Measurements from ENCODE around the gene PCSK2. TPM values are rescaled to one million over a fixed set of nuclear protein-coding genes. Genes with fewer than 3 reads are reported as not detected.

The PCSK2 gene
- total RNA-seq, 1 donor from 2014 or later = 0.74 TPM

- TF ChIP-seq CTCF (IDR thresholded peaks at IDR 0.05; ENCODE audit: borderline replicate concordance) = no peak
These were observed 24.8 kb upstream of the PCSK2 start for GRCh38 chr20:17202030-17202429.

GRCh38 chr20:17202673-17203072 is 24.2 kb upstream of the PCSK2 start:
- H3K27ac ChIP-seq (replicated peaks) = no peak overlapping the region
- DNase-seq = no peak
- TF ChIP-seq CTCF (IDR thresholded peaks at IDR 0.05; ENCODE audit: borderline replicate concordance) = no peak
- intact Hi-C loops (cut with micrococcal nuclease) = no loop called here
- no peak overlapping the region for H3K4me3 ChIP-seq
- no peaks in the 10 kb centered on the region for H3K36me3 ChIP-seq
- H3K9me3 ChIP-seq (replicated peaks) = no peaks in the 10 kb centered on the region
- H3K27me3 ChIP-seq (ENCODE audit: low read depth) = peaks cover 17% of the 10 kb centered on the region
- H3K4me1 ChIP-seq = no peaks in the 10 kb centered on the region

More at GRCh38 chr20:17202030-17202429, 24.8 kb upstream of the PCSK2 start:
- Histone ChIP-seq H3K27ac (replicated peaks) (no peak overlapping the region), H3K4me3 (no peak overlapping the region), H3K27me3 (ENCODE audit: low read depth) (peaks cover 17% of the 10 kb centered on the region), H3K36me3 (no peaks in the 10 kb centered on the region), H3K4me1 (no peaks in the 10 kb centered on the region), H3K9me3 (replicated peaks) (no peaks in the 10 kb centered on the region)
- no peak for DNase-seq
- intact Hi-C loops (cut with micrococcal nuclease) = no loop called here

GRCh38 chr20:17205084-17205813 is 21.6 kb upstream of the PCSK2 start:
- Histone ChIP-seq H3K4me1 (no peaks in the 10 kb centered on the region), H3K36me3 (no peaks in the 10 kb centered on the region), H3K27ac (replicated peaks) (no peak overlapping the region), H3K9me3 (replicated peaks) (no peaks in the 10 kb centered on the region), H3K4me3 (no peak overlapping the region), H3K27me3 (ENCODE audit: low read depth) (peaks cover 17% of the 10 kb centered on the region)
- TF ChIP-seq CTCF (IDR thresholded peaks at IDR 0.05; ENCODE audit: borderline replicate concordance) = no peak
- no peak for DNase-seq
- intact Hi-C loops (cut with micrococcal nuclease) = no loop called here

- no peak for DNase-seq
- no peak for TF ChIP-seq CTCF (IDR thresholded peaks at IDR 0.05; ENCODE audit: borderline replicate concordance)
- H3K4me1 ChIP-seq = no peaks in the 10 kb centered on the region
- H3K27ac ChIP-seq (replicated peaks) = no peak overlapping the region
- peaks cover 5% of the 10 kb centered on the region for H3K9me3 ChIP-seq (replicated peaks)
- no peak overlapping the region for H3K4me3 ChIP-seq
- no peaks in the 10 kb centered on the region for H3K36me3 ChIP-seq
- H3K27me3 ChIP-seq (ENCODE audit: low read depth) = no peaks in the 10 kb centered on the region
- intact Hi-C loops (cut with micrococcal nuclease) = no loop called here
These were observed 16.5 kb upstream of the PCSK2 start for GRCh38 chr20:17210387-17210786.

GRCh38 chr20:17210983-17211382 is 15.9 kb upstream of the PCSK2 start:
- TF ChIP-seq CTCF (IDR thresholded peaks at IDR 0.05; ENCODE audit: borderline replicate concordance) = no peak
- DNase-seq = no peak
- Histone ChIP-seq H3K4me3 (no peak overlapping the region), H3K4me1 (no peaks in the 10 kb centered on the region), H3K9me3 (replicated peaks) (peaks cover 5% of the 10 kb centered on the region), H3K27ac (replicated peaks) (no peak overlapping the region), H3K36me3 (no peaks in the 10 kb centered on the region), H3K27me3 (ENCODE audit: low read depth) (no peaks in the 10 kb centered on the region)
- intact Hi-C loops (cut with micrococcal nuclease) = no loop called here
